OCI-LY1 (cell line): Measurements from ENCODE around the gene RARRES1.

ENCODE experiments used
- H2AFZ ChIP-seq: fragments of 200-600 bp; sonication (generic), shearing (Covaris generic); 2 replicates; pipeline ENCODE4 v1.6.0; 2014; ENCODE audit warnings: antibody characterized with exemption, mild to moderate bottlenecking, low read length
- H3F3A ChIP-seq: fragments of 200-600 bp; sonication (generic), shearing (Covaris generic); 2 replicates; pipeline ENCODE4 v1.6.0; 2014; ENCODE audit warnings: mild to moderate bottlenecking, antibody characterized with exemption, low read length, moderate library complexity; ENCODE audit not compliant: insufficient read depth
- H3K27ac ChIP-seq: fragments of 200-600 bp; sonication (generic); 2 replicates; pipeline ENCODE4 v1.5.1; 2014; ENCODE audit warnings: low read length, mixed run types, mild to moderate bottlenecking, low read depth; ENCODE audit not compliant: poor library complexity, severe bottlenecking
- H3K27me3 ChIP-seq: fragments of 200-600 bp; sonication (generic); 2 replicates; pipeline ENCODE4 v1.6.0; 2014; ENCODE audit warnings: antibody characterized with exemption, mild to moderate bottlenecking, low read length, moderate library complexity; ENCODE audit not compliant: insufficient read depth
- H3K36me3 ChIP-seq: fragments of 200-600 bp; sonication (generic); 2 replicates; pipeline ENCODE4 v1.6.1; 2014; ENCODE audit warnings: mild to moderate bottlenecking, antibody characterized with exemption, low read length, moderate library complexity, mixed read lengths; ENCODE audit not compliant: insufficient read depth
- H3K4me1 ChIP-seq: fragments of 200-600 bp; sonication (generic); 2 replicates; pipeline ENCODE4 v1.5.1; 2014; ENCODE audit warnings: mild to moderate bottlenecking, low read length, moderate library complexity; ENCODE audit not compliant: insufficient read depth, severe bottlenecking
- H3K4me2 ChIP-seq: fragments of 200-600 bp; sonication (generic), shearing (Covaris generic); 2 replicates; pipeline ENCODE4 v1.6.1; 2014; ENCODE audit warnings: low read length
- H3K4me3 ChIP-seq: fragments of 200-600 bp; sonication (generic); 2 replicates; pipeline ENCODE4 v1.5.1; 2014; ENCODE audit warnings: low read length, low read depth, mild to moderate bottlenecking, mixed read lengths; ENCODE audit not compliant: poor library complexity, severe bottlenecking
- H3K79me2 ChIP-seq: fragments of 200-600 bp; shearing (Covaris generic); 2 replicates; pipeline ENCODE4 v1.6.1; 2016; ENCODE audit warnings: mixed run types, low read length, mixed read lengths; ENCODE audit not compliant: insufficient read depth
- H3K9ac ChIP-seq: fragments of 200-600 bp; sonication (generic), shearing (Covaris generic); 2 replicates; pipeline ENCODE4 v1.6.1; 2014; ENCODE audit warnings: mild to moderate bottlenecking, low read length, mixed read lengths
- H3K9me2 ChIP-seq: fragments of 200-600 bp; sonication (generic), shearing (Covaris generic); 2 replicates; pipeline ENCODE4 v1.6.1; 2014; ENCODE audit warnings: low read depth, mild to moderate bottlenecking, low read length, mixed read lengths
- H3K9me3 ChIP-seq: fragments of 200-600 bp; shearing (Covaris generic); 2 replicates; pipeline ENCODE4 v1.6.1; 2014; ENCODE audit warnings: low read length, mixed read lengths
- H4K20me1 ChIP-seq: fragments of 200-600 bp; sonication (generic), shearing (Covaris generic); 2 replicates; pipeline ENCODE4 v1.6.0; 2016; ENCODE audit warnings: mild to moderate bottlenecking, low read length; ENCODE audit not compliant: insufficient read depth
- EZH2 ChIP-seq: fragments of 200-600 bp; sonication (generic), shearing (Covaris generic); IDR thresholded peaks from 2 replicates; pipeline ENCODE4 v1.8.0; 2017; ENCODE audit warnings: borderline replicate concordance, mixed run types, mild to moderate bottlenecking, antibody characterized with exemption, low read length, moderate library complexity, mixed read lengths
- TF ChIP-seq, protein P1 (sequence below): fragments of 200-600 bp; sonication (generic), shearing (Covaris generic); IDR thresholded peaks from 2 replicates; pipeline ENCODE4 v1.5.1; 2017; ENCODE audit warnings: mild to moderate bottlenecking, antibody characterized with exemption, low read length, moderate library complexity, mixed read lengths

The RARRES1 gene, protein sequence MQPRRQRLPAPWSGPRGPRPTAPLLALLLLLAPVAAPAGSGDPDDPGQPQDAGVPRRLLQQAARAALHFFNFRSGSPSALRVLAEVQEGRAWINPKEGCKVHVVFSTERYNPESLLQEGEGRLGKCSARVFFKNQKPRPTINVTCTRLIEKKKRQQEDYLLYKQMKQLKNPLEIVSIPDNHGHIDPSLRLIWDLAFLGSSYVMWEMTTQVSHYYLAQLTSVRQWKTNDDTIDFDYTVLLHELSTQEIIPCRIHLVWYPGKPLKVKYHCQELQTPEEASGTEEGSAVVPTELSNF

DNA sequence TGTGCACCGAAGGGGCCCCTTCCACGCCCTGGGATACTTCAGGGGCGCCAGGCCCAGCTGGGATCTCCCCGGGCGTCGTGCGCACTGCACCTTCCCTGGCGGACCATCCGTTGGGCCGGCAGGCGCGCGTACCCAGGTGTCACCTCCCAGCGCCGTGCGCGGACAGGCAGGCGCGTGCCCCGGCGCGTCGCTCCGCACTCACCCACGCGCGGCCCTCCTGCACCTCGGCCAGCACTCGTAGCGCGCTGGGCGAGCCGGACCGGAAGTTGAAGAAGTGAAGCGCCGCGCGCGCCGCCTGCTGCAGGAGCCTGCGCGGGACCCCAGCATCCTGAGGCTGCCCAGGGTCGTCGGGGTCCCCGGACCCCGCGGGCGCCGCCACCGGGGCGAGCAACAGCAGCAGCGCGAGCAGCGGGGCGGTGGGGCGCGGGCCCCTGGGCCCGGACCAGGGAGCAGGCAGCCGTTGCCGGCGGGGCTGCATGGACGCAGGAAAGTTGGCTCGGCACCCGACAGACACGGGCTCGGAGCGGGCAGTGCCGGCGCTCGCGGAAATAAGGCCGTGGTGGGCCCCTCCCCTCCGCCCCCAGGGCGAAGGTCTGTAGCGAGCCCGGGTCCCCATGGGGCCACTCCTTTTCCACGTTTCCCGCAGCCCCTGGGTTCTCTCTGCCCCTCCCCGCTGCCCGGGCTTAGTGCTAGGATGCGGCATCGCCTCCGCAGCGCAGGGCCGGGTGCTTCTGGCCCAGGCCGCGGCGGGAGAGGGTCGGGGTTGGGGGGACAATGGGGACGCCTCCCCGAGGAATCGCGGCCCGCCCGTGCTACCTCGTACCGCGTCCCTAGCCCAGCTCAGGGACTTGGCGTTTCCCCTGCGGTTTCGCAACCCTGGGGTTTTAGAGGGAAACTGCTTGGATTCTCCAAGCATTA lies at the start of gene RARRES1:
RARRES1 (minus strand) TSS at position 520 of the 918 bp plus-strand sequence; CDS start at position 478, 42 bp downstream.
- Histone ChIP-seq H3F3A (no peaks in the 10 kb centered on the region), H3K9ac (peak within 1 kb of the TSS; percentile 41; the same call in 1 of the 2 replicates), H3K79me2 (no peaks in the 10 kb centered on the region), H2AFZ (no peak within 1 kb of the TSS), H3K4me3 (peak within 1 kb of the TSS; percentile 58), H3K9me2 (no peaks in the 10 kb centered on the region), H3K4me2 (peak within 1 kb of the TSS; percentile 73), H3K9me3 (peaks cover 4% of the 10 kb centered on the region), H4K20me1 (no peaks in the 10 kb centered on the region), H3K36me3 (no peaks in the 10 kb centered on the region), H3K27ac (no peak within 1 kb of the TSS), H3K4me1 (peaks cover 12% of the 10 kb centered on the region), H3K27me3 (no peaks in the 10 kb centered on the region)
- TF ChIP-seq, protein P1, sequence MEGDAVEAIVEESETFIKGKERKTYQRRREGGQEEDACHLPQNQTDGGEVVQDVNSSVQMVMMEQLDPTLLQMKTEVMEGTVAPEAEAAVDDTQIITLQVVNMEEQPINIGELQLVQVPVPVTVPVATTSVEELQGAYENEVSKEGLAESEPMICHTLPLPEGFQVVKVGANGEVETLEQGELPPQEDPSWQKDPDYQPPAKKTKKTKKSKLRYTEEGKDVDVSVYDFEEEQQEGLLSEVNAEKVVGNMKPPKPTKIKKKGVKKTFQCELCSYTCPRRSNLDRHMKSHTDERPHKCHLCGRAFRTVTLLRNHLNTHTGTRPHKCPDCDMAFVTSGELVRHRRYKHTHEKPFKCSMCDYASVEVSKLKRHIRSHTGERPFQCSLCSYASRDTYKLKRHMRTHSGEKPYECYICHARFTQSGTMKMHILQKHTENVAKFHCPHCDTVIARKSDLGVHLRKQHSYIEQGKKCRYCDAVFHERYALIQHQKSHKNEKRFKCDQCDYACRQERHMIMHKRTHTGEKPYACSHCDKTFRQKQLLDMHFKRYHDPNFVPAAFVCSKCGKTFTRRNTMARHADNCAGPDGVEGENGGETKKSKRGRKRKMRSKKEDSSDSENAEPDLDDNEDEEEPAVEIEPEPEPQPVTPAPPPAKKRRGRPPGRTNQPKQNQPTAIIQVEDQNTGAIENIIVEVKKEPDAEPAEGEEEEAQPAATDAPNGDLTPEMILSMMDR = no peak
- TF ChIP-seq EZH2 = no peak

DNA sequence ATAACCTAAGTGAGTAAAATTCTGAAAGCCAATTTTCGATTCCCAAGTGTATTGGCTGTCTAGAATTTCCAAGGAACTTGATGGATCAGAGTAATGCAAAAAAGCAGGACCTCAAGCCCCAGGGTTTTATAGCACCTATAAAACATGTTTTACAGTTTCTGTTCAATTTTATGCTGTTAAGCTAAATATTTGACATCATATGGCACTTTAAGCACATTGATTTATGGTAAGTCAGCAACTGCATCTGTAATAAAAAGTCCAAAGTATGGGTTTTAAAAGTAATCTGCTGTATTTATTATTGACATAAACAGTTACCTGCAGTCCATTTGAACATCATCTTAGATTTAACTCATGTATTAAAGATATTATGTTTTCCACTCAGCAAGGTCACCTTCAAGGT lies 49.6 kb upstream of the RARRES1 start:
- Histone ChIP-seq H3K9me2 (no peaks in the 10 kb centered on the region), H3K9ac (no peak overlapping the region), H3K4me3 (no peak overlapping the region), H2AFZ (no peak overlapping the region), H3K4me1 (no peaks in the 10 kb centered on the region), H3K27ac (no peak overlapping the region), H3K4me2 (no peak overlapping the region), H3F3A (no peaks in the 10 kb centered on the region), H3K9me3 (no peaks in the 10 kb centered on the region), H3K79me2 (no peaks in the 10 kb centered on the region), H4K20me1 (no peaks in the 10 kb centered on the region), H3K27me3 (no peaks in the 10 kb centered on the region), H3K36me3 (no peaks in the 10 kb centered on the region)
- no peak for TF ChIP-seq EZH2
- TF ChIP-seq, protein P1 = no peak

DNA sequence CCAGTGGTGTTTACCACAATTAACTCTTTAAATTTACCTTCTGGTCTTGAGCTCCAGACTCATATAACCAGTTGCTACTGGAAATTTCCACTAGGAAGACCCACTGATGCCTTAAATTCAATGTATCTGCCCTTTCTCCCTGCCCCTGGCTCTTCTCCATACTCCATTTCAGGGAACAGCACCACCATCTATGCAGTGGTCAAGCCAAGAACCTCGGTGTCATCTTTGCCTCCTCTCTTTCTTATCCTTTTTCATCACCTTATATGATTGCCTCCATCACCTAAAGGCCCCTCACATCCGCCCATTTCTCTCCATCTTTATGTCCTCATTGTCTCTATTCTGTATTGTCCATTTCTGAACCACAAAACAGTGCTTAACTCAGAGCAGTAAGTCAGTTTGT lies 48.9 kb upstream of the RARRES1 start:
- Histone ChIP-seq H3K27ac (no peak overlapping the region), H2AFZ (no peak overlapping the region), H3K9me2 (no peaks in the 10 kb centered on the region), H3K4me1 (no peaks in the 10 kb centered on the region), H3K9me3 (no peaks in the 10 kb centered on the region), H3K27me3 (no peaks in the 10 kb centered on the region), H3K79me2 (no peaks in the 10 kb centered on the region), H4K20me1 (no peaks in the 10 kb centered on the region), H3K4me2 (no peak overlapping the region), H3K4me3 (no peak overlapping the region), H3K36me3 (no peaks in the 10 kb centered on the region), H3F3A (no peaks in the 10 kb centered on the region), H3K9ac (no peak overlapping the region)
- no peak for TF ChIP-seq EZH2
- TF ChIP-seq, protein P1 = no peak
